Natural killer cell (primary cell): ENCODE data around the gene KIRREL3. TPM values are rescaled to one million over a fixed set of nuclear protein-coding genes. Genes with fewer than 3 reads are reported as not detected.

Experiments
- ATAC-seq, 3 donors: fragments of 150-1000 bp in 2 of 3; fragments of 200-7000 bp in 1 of 3; cut with Tn5 transposase; 1 replicate in 1 of 3; 2 replicates in 2 of 3; pipeline ENCODE4 v1.10.0; 2021; ENCODE audit warnings: mild to moderate bottlenecking in 2 of 3, moderate library complexity in 2 of 3
- DNase-seq, 2 donors: peaks; one replicate each; pipeline versions ENCODE4 v3.0.0 to v3.0.0-alpha.2; 2013 to 2021; ENCODE audit warnings: mixed read lengths in 1 of 2
- H3K27ac ChIP-seq: one replicate; pipeline ENCODE4 v1.5.1; 2013; ENCODE audit warnings: mild to moderate bottlenecking, low read length
- H3K27me3 ChIP-seq: one replicate; pipeline ENCODE4 v1.6.1; 2013; ENCODE audit warnings: low read length; ENCODE audit not compliant: control insufficient read depth, insufficient read depth
- H3K36me3 ChIP-seq: one replicate; pipeline ENCODE4 v1.6.1; 2013; ENCODE audit warnings: low read length; ENCODE audit not compliant: control insufficient read depth, insufficient read depth
- H3K4me1 ChIP-seq: one replicate; pipeline ENCODE4 v1.6.1; 2013; ENCODE audit warnings: low read length; ENCODE audit not compliant: control insufficient read depth, insufficient read depth
- H3K4me3 ChIP-seq: one replicate; pipeline ENCODE4 v1.5.1; 2013; ENCODE audit warnings: low read length
- H3K9me3 ChIP-seq: one replicate; pipeline ENCODE4 v1.6.1; 2013; ENCODE audit warnings: low read length; ENCODE audit not compliant: control insufficient read depth, insufficient read depth
- H3K27ac Mint-ChIP-seq, 2 donors: one replicate each; pipeline ENCODE4 v1.8.0; 2022; ENCODE audit warnings: mild to moderate bottlenecking in 2 of 2, mixed read lengths in 2 of 2, moderate library complexity in 1 of 2
- H3K27me3 Mint-ChIP-seq, 2 donors: one replicate each; pipeline ENCODE4 v1.8.0; 2022; ENCODE audit warnings: low read depth in 2 of 2, mixed read lengths in 2 of 2
- H3K36me3 Mint-ChIP-seq: one replicate; pipeline ENCODE4 v1.8.0; 2022; ENCODE audit warnings: mixed read lengths
- H3K4me1 Mint-ChIP-seq, 2 donors: one replicate each; pipeline ENCODE4 v1.8.0; 2022; ENCODE audit warnings: mixed read lengths in 2 of 2
- H3K4me3 Mint-ChIP-seq: one replicate; pipeline ENCODE4 v1.8.0; 2022; ENCODE audit warnings: mild to moderate bottlenecking, moderate library complexity, mixed read lengths
- H3K9me3 Mint-ChIP-seq, 2 donors: one replicate each; pipeline ENCODE4 v1.8.0; 2022; ENCODE audit warnings: mixed read lengths in 2 of 2
- CTCF ChIP-seq: fragments of 200-600 bp; IDR thresholded peaks from one replicate; pipeline ENCODE4 v1.8.0; 2022; ENCODE audit warnings: antibody characterized with exemption
- WGBS: methylation state at CpG from one replicate; pipeline ENCODE4 v1.1.7; 2013; ENCODE audit warnings: missing lambda C conversion rate; ENCODE audit not compliant: insufficient coverage; 5-methylcytosine and 5-hydroxymethylcytosine counted together
- intact Hi-C: fragments of 100-400 bp; cut with micrococcal nuclease; formaldehyde crosslinking; loops from one replicate; pipeline ENCODE4 v1.14.2; 2022
- total RNA-seq, 4 donors: library from RNA; stranded (reverse); fragments of 120-200 nt in 1 of 4; gene quantifications; one replicate each; pipeline versions ENCODE4 v1.2.3 to v1.2.4, GENCODE V29; 2013 to 2022

KIRREL3 gene
- total RNA-seq, 3 donors from 2014 or later (not counting 1 experiment from before 2014, with no cell fraction given), result not detected

GRCh38 chr11:126746443-126746842, 254.1 kb downstream of the KIRREL3 start:
- no peak for ATAC-seq

GRCh38 chr11:126744699-126745098, 255.9 kb downstream of the KIRREL3 start:
- WGBS, result 86% methylated on average over 4 of the region's 4 CpGs
- peaks cover 34% of the 10 kb centered on the region for H3K4me1 ChIP-seq
- no peak for DNase-seq
- H3K4me3 Mint-ChIP-seq, result no peak overlapping the region
- no peak overlapping the region for H3K27ac ChIP-seq
- H3K9me3 ChIP-seq, result no peaks in the 10 kb centered on the region
- no peaks in the 10 kb centered on the region for H3K36me3 Mint-ChIP-seq
- no peak overlapping the region for H3K4me3 ChIP-seq
- no peaks in the 10 kb centered on the region for H3K36me3 ChIP-seq
- H3K27me3 Mint-ChIP-seq, result peaks cover 0 to 3% of the 10 kb centered on the region in 2 donors
- H3K4me1 Mint-ChIP-seq, result peaks cover 59% of the 10 kb centered on the region in 2 donors
- no peak overlapping the region for H3K27ac Mint-ChIP-seq
- no peaks in the 10 kb centered on the region for H3K9me3 Mint-ChIP-seq
- peak in 2 of 3 donors; percentile 46 to 60 for ATAC-seq
- TF ChIP-seq CTCF, result no peak
- intact Hi-C loops, result no loop called here
- H3K27me3 ChIP-seq, result no peaks in the 10 kb centered on the region

More at GRCh38 chr11:126746443-126746842, 254.1 kb downstream of the KIRREL3 start:
- H3K36me3 ChIP-seq, result no peaks in the 10 kb centered on the region
- H3K27me3 Mint-ChIP-seq, result peaks cover 0 to under 1% of the 10 kb centered on the region in 2 donors
- no peak overlapping the region for H3K27ac Mint-ChIP-seq
- intact Hi-C loops, result no loop called here
- no peaks in the 10 kb centered on the region for H3K36me3 Mint-ChIP-seq
- peaks cover 41% of the 10 kb centered on the region for H3K4me1 ChIP-seq
- no peaks in the 10 kb centered on the region for H3K9me3 ChIP-seq
- no peaks in the 10 kb centered on the region for H3K27me3 ChIP-seq
- no peak for TF ChIP-seq CTCF
- DNase-seq, result no peak
- H3K4me3 Mint-ChIP-seq, result no peak overlapping the region
- no peaks in the 10 kb centered on the region for H3K9me3 Mint-ChIP-seq
- 78% methylated on average over 4 of the region's 4 CpGs for WGBS
- no peak overlapping the region for H3K27ac ChIP-seq
- H3K4me1 Mint-ChIP-seq, result peaks cover 58% of the 10 kb centered on the region in 2 donors
- H3K4me3 ChIP-seq, result no peak overlapping the region

GRCh38 chr11:126743628-126744027, 256.9 kb downstream of the KIRREL3 start:
- intact Hi-C loops, result no loop called here
- Mint-ChIP-seq H3K36me3 (no peaks in the 10 kb centered on the region), H3K4me3 (no peak overlapping the region), H3K27ac (peak overlapping the region in 1 of 2 donors; percentile 2), H3K27me3 (peaks cover 0 to 3% of the 10 kb centered on the region in 2 donors), H3K9me3 (no peaks in the 10 kb centered on the region), H3K4me1 (peaks cover 52 to 54% of the 10 kb centered on the region in 2 donors)
- no peak for ATAC-seq
- H3K9me3 ChIP-seq, result no peaks in the 10 kb centered on the region
- H3K4me3 ChIP-seq, result no peak overlapping the region
- WGBS, result 78% methylated on average over 1 of the region's 2 CpGs
- peaks cover 24% of the 10 kb centered on the region for H3K4me1 ChIP-seq
- no peaks in the 10 kb centered on the region for H3K27me3 ChIP-seq
- TF ChIP-seq CTCF, result no peak
- H3K36me3 ChIP-seq, result no peaks in the 10 kb centered on the region
- H3K27ac ChIP-seq, result no peak overlapping the region
- DNase-seq, result no peak

GRCh38 chr11:126742582-126742981, 258.0 kb downstream of the KIRREL3 start:
- H3K4me3 Mint-ChIP-seq, result no peak overlapping the region
- intact Hi-C loops, result no loop called here
- Histone ChIP-seq H3K27ac (no peak overlapping the region), H3K9me3 (no peaks in the 10 kb centered on the region), H3K4me3 (no peak overlapping the region), H3K36me3 (no peaks in the 10 kb centered on the region), H3K4me1 (peaks cover 14% of the 10 kb centered on the region), H3K27me3 (no peaks in the 10 kb centered on the region)
- 51% methylated on average over 4 of the region's 4 CpGs for WGBS
- peaks cover 0 to 3% of the 10 kb centered on the region in 2 donors for H3K27me3 Mint-ChIP-seq
- no peak for ATAC-seq
- DNase-seq, result peak in 1 of 2 donors; percentile 6
- H3K36me3 Mint-ChIP-seq, result no peaks in the 10 kb centered on the region
- H3K4me1 Mint-ChIP-seq, result peaks cover 41 to 44% of the 10 kb centered on the region in 2 donors
- H3K9me3 Mint-ChIP-seq, result no peaks in the 10 kb centered on the region
- TF ChIP-seq CTCF, result no peak
- no peak overlapping the region for H3K27ac Mint-ChIP-seq
